Stimulated activated CD4-positive, alpha-beta T cell treated with anti-CD3 and anti-CD28 coated beads, TNF-alpha, amount 100 ng/mL, for 4 hours (primary cell): ENCODE results near the gene SARS1.
"Not testable (repeated sequence)": the region's sequence is repeated elsewhere in the genome, so short reads cannot be mapped to it uniquely, and the experiment has no call there.

Experiments used
- DNase-seq, 3 experiments: peaks; one replicate each; pipeline ENCODE4 v3.0.0-alpha.2; 2020; ENCODE audit warnings: low read depth in 3 of 3

The SARS1 gene

DNA sequence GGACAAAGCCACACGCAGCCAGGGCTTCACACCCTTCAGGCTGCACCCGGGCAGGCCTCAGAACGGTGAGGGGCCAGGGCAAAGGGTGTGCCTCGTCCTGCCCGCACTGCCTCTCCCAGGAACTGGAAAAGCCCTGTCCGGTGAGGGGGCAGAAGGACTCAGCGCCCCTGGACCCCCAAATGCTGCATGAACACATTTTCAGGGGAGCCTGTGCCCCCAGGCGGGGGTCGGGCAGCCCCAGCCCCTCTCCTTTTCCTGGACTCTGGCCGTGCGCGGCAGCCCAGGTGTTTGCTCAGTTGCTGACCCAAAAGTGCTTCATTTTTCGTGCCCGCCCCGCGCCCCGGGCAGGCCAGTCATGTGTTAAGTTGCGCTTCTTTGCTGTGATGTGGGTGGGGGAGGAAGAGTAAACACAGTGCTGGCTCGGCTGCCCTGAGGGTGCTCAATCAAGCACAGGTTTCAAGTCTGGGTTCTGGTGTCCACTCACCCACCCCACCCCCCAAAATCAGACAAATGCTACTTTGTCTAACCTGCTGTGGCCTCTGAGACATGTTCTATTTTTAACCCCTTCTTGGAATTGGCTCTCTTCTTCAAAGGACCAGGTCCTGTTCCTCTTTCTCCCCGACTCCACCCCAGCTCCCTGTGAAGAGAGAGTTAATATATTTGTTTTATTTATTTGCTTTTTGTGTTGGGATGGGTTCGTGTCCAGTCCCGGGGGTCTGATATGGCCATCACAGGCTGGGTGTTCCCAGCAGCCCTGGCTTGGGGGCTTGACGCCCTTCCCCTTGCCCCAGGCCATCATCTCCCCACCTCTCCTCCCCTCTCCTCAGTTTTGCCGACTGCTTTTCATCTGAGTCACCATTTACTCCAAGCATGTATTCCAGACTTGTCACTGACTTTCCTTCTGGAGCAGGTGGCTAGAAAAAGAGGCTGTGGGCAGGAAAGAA lies 61.1 kb downstream of the SARS1 start:
- DNase-seq, result no peak

DNA sequence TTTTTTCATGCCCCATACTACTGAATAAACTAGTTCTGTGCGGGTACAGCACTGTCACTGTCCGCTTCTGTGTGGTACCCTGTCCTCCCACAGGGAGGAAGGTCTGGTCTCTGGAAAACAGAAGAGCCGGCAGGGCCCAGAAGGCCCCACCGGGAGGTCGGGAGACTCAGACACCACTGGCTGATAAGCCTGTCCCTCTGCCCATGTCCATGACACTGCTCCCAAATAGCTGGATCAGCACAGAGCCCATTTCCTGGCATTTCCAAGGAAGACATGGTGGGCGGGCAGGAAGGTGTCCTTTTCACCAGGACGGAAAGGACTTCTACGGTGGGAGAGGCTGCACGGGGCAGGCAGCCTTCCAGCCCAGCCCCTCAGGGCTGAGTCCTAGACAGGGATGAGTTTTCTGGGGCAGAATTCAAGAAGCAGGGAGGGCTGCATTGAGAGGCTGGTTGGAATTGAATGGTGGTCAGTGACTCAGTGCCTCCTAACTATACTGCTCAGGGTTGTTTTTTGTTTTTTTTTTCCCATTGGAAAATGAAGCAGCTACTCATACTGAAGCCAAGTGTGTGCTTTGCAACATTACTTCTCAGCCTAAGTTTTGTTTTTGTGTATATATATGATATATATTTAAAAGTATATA lies 62.1 kb downstream of the SARS1 start:
- DNase-seq, result no peak

DNA sequence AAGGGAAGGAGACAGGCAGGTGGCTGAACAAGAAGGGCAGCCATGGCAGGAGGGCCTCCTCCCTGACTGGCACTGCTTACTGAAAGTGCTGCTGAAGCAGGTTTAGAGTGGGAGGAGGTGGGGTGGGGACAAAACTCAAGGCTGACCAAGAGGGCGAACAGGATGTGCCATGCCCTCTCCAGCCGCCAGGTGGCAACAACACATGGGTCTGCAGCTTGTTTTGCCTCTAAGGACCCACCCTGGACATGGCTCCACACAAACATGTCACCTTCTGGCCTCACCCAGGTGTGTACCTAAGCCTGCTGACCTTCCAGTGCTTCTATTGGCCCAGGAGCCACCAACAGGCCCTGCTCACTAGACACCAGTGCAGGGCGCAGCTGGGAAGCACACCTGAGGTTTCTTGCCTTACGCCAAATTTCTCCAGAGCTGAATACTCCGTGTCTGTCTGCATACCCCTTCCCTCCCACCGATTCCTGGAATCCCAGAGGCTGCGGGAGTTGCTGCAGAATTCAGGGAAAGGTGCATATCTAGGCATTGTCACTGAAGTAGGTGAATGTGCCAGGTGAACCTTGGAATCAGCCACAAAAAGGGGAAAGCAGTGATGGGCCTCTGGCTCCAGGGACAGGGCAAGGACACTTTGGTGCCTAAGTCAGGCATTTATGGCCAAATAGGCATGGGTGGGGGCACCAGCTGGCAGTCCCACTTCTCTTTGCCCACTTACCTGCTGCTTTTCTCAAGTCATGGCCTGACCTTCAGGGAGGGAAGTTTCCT lies 63.9 kb downstream of the SARS1 start:
- peak; percentile 20 to 47 (median 28) for DNase-seq

DNA sequence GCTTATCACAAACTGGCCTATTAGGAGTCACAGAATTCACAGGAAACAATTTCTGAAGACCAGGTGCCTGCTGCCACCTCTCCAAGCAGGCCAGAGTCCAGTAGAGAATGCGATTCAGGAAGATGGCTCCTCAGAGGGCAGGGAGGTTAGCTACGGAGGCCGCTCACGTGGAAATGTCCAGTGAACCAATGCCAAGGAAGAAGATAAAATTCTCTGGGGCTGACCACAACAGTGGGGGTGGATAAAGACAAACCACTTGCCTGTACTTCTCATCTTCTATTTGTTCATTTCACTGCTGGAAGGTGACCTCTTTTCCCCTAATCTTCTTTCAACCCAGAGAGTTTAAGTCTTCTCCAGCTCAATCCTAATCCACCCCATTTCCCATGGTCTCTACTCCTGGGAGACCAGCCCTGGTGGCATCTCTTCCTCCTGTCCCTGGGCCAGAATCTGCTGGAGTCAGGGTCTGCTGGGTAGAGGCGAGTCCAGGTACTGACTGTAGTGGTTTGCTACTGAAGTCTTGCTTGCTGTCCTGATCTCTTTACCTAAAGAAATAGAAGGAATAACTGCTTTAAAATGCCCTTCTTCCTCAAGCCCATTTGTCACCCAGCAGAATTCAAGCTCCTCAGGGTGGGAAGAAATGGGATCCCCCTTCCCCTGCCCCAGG lies 66.0 kb downstream of the SARS1 start:
- no peak for DNase-seq

DNA sequence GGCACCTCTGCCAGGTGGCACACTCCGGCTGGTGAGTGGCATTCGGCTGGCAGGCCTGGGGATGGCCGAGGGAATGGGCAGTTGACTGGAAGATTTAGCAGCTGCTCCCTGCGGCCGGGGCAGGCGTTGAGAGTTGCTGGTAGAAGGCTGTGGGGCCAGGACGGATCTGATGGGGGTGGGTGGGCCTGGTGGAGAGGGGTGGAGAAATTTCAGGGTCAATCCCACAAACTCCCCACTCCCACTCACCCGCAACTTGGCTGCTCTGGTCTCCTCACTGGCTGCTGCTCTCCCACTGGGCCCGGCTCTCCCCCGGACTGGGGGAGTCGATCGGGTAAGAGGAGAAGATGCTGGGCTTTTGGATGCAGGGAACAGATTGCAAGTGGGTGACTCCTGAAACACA lies 67.1 kb downstream of the SARS1 start:
- DNase-seq, result no peak

DNA sequence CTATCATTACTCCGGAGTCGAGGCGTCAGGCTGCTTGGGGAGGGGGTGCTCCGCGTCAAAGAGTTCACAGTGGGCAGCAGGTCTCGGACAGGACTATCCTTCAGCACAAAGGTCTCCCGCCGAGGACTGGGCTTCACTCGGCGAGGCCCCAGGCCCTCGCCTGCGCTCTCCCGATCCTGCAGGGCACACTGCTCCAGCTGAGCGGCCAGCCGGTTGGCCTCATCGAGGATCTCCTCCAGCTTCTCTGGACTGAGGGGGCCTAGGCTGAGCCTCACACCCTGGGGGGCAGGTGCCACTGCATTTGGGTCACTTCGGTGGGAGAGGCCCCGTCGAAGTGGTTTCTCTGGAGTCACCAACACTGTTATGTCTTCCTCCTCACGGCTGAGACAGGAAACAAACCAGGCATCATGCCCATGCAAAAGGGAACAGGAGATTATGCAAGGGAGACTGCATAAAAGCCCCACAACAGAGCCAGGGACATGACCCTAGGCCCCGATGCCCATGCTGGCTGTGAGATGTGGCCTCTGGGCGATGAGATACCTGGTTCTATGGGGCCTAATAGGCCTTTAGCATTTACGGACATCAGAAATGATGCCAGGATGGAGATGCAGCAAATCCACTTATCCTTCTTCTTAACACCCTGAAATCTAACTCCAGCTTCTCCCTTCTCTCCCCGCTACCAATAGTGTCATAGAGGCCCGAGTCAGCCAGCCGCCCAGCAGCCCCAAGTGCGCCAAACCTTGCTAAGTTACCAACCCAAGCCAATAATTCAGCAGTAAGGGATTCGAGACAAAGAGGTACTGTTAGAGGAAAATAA lies 68.2 kb downstream of the SARS1 start:
- no peak for DNase-seq

DNA sequence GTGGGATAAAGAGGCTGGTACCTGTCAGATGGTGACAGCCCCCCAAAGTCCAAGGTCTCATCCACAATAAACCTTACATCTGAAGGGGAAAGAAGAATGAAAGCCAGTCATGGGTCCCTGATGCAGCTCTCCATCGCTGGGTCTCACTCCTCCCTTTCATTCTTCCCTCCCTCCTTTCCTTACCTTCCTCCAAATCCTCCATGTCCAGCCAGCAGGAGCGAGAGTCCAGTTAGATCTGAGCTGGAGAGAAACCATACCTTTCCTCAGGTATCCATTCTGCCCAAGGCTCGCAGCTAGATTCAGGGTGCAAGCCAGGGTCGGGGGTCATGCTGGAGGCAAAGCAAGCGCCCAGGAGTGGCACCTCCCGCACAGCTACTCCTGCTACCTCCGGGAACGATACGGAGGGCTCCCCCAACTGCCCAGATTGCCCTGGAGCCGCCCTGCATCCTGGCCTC lies 68.8 kb downstream of the SARS1 start:
- no peak for DNase-seq

DNA sequence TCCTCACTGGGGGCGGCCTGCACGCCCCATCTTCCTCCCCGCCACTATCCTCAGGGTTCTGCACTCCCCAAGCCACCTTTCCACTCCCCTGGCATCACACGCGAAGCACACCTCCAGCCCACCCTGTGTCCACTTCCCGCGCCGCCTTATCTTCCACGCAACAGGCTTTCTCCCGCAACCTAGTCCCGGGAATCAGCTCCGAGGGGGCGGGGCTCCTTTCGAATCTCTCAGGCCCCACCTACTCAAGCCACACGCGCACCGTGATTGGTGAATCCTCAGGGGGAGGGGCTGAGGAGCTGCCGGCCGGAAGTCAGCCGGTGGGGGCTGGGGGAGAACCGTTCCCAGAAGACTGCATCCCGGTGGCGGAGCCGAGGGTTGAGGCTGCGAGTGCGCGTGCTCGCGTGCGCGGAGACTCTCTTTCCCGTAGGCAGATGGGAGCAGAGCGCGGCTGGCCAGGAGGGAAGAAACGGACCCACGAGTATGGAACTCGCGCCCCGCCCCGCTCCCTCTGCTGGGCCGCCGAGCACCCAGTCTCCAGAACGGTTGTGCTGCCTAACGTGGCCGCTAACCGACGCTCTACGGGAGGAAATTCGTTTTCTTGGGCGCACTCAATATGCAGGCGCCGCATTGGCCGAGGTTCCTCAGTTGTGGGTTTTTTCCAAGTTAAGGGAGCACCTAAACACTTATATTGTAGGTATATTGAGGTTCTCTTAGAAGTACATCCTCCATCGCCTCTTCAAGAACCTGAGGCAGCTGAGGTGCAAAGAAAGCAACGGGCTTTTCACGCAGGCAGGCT lies 69.4 kb downstream of the SARS1 start, which contains the start of gene PSRC1:
TSS of gene PSRC1 (minus strand) at position 194 of the 796 bp plus-strand sequence.
- peak; percentile 82 to 84 (median 83) for DNase-seq

DNA sequence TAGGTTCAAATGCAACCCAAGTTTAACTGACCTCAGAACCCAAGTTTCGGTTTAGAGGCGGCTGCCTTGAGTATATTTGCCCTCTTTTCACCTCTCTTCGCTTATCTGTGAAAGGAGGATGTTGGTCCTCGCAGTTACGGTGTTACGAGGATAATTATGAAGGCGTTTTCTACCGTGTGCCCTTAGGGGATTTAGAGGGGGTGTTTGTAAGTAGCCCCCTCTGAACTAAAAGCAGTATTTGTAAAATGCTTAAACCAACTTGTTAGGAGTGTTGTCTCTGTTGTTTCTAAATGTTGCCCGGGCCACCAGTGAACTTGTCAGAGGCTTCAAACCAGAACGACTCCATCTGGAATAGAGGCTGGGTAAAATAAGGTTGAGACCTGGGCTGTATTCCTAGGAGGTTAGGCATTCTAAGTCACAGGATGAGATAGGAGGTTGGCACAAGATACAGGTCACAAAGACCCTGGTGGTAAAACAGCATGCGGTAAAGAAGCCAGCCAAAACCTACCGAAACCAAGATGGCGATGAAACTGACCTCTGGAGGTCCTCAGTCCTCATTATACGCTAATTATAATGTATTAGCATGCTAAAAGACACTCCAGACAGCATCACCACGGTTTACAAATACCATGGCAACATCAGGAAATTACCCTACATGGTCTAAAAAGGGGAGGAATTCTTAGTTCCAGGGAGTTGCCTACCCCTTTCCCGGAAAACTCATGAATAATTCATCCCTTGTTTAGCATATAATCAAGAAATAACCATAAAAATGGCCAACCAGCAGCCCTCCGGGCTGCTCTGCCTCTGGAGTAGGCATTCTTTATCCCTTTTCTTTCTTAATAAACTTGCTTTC lies 70.3 kb downstream of the SARS1 start:
- no peak for DNase-seq

DNA sequence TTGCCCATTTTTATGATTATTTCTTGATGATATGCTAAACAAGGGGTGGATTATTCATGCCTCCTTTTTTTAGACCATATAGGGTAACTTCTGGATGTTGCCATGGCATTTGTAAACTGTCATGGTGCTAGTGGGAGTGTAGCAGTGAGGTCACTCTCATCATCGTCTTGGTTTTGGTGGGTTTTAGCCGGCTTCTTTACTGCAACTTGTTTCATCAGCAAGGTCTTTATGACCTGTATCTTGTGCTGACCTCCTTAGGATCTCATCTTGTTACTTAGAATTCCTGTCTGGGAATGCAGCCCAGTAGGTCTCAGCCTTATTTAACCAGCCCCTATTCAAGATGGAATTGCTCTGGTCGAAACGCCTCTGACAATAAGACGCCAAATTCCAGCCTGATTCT lies 73.0 kb downstream of the SARS1 start:
- DNase-seq, result not testable (repeated sequence)
